PFSK-1 (cell line): ENCODE data around the gene KMT2E.

Experiments used
- FOXP2 ChIP-seq: optimal IDR thresholded peaks from 2 replicates; pipeline ENCODE3; 2011; ENCODE audit warnings: borderline replicate concordance, control low read depth, inconsistent platforms; ENCODE audit not compliant: insufficient read depth; ENCODE audit errors: extremely low read length, extremely low read depth
- POLR2AphosphoS5 ChIP-seq: IDR thresholded peaks from 2 replicates; pipeline ENCODE4 v1.6.1; 2012; ENCODE audit warnings: low read depth, mild to moderate bottlenecking, control low read depth, low read length, moderate library complexity
- TAF1 ChIP-seq: IDR thresholded peaks from 2 replicates; pipeline ENCODE4 v1.6.1; 2012; ENCODE audit warnings: low read length, control low read depth, borderline replicate concordance; ENCODE audit not compliant: insufficient read depth

- TF ChIP-seq TAF1 = no peak
- no peak for TF ChIP-seq POLR2AphosphoS5
- no peak for TF ChIP-seq FOXP2
Observed at GRCh38 chr7:105151152-105151551, 137.1 kb downstream of the KMT2E start.
